ENCODE results near the gene BOD1L1.

DNA sequence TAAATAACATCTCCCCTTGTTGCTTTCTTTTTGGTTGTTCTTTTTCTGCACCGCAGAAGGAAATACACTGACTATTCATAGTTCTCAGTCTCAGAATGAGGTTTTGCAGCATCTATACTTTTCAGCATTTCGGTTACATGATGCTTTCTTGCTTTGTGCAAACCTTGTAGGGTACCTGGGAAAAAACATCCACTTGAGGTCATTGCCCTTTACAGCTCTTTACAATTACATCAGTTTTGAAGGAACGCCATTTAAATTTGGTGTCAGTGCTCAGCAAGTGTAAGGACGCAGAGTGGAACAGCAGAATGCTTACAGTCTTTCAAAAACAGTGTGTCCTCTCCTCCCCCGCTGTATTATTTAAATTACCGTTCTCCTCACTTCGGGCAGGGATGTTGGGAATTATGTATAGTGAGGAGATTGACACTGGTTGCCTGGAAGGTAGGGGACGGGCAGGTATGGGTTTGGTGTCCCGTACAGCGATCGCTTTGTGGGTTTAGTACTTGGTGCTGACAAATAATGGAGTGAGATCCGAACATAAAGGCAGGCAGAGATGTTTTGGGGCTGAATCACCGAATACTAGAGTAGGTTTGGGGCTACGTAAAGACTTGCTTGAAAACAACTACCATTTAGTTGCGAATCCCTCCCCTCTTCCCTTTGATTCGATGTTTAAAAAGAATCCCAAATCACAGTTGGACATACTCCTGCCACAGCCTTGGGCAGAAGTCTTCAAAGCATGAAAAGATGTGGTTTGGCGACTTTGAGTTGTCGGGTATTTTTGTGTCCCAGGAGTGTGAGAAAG lies 81.2 kb downstream of the BOD1L1 start:
- TF ChIP-seq, protein P1, sequence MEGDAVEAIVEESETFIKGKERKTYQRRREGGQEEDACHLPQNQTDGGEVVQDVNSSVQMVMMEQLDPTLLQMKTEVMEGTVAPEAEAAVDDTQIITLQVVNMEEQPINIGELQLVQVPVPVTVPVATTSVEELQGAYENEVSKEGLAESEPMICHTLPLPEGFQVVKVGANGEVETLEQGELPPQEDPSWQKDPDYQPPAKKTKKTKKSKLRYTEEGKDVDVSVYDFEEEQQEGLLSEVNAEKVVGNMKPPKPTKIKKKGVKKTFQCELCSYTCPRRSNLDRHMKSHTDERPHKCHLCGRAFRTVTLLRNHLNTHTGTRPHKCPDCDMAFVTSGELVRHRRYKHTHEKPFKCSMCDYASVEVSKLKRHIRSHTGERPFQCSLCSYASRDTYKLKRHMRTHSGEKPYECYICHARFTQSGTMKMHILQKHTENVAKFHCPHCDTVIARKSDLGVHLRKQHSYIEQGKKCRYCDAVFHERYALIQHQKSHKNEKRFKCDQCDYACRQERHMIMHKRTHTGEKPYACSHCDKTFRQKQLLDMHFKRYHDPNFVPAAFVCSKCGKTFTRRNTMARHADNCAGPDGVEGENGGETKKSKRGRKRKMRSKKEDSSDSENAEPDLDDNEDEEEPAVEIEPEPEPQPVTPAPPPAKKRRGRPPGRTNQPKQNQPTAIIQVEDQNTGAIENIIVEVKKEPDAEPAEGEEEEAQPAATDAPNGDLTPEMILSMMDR (conservative IDR thresholded peaks at IDR 0.05), result no peak
- TF ChIP-seq EZH2 (IDR thresholded peaks at IDR 0.05; ENCODE audit: low read depth), result no peak

Measured in PC-9 (cell line).